ENCODE measurements around the gene NUDT10.

The NUDT10 gene

DNA sequence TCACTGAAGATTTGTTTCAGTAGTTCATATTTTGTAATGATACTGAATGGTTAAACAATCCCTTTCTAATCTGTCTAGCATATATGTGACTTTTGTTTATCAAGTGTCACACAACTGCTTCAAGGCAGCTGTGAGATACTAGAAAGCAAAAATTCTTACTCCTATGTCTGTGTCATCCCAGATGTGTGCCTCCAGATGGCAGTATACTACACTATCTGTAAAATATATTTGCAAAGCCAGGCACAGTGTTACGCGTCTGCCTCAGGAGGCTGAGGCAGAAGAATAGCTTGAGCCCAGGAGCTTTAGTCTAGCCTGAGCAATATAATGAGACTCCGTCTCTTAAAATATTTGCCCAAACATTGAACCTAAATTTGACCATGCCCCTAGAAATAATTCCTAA lies 4.0 kb downstream of the NUDT10 start:
- ChIA-PET POLR2A (no interaction called here), CTCF (interaction anchor here (1.2 to 2.3 kb wide), 5 partner anchors 12 to 171 kb away, joined by 3 to 10 read pairs (median 4); no protein-coding TSS in a partner anchor)
- no peak for DNase-seq (ENCODE audit: low read depth, low spot score)
- H3K4me3 ChIP-seq (ENCODE audit: low read depth, low read length), result no peak overlapping the region
- TF ChIP-seq CTCF (IDR thresholded peaks at IDR 0.05; ENCODE audit: insufficient read depth, low read length, missing control alignments), result peak; percentile 40

DNA sequence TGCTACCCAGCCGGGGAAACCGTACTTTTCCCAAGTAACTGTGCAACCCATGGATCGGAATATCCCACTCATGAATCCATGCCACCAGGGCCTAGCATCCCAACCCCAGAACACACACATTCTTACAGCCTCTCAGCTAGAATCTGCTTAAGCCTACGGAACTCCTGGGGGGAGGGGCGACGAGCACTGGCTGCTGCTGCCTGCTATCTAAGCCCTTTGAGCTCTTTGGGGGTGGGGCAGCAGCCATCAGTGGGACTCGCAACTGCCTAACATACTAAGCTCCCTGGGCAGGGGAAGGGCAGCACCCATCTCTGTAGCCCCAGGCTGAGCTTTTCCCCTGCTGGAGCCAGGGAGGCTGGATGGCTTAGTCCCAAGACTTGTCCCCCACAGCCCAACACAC lies 28.6 kb downstream of the NUDT10 start:
- DNase-seq (ENCODE audit: low read depth, low spot score), result no peak
- ChIA-PET POLR2A (no interaction called here), CTCF (no interaction called here)
- H3K4me3 ChIP-seq (ENCODE audit: low read depth, low read length), result no peak overlapping the region
- no peak for TF ChIP-seq CTCF (IDR thresholded peaks at IDR 0.05; ENCODE audit: insufficient read depth, low read length, missing control alignments)

- DNase-seq (ENCODE audit: low read depth, low spot score), result no peak
- POLR2A ChIA-PET, result no interaction called here
- CTCF ChIA-PET, result no interaction called here
- TF ChIP-seq CTCF (IDR thresholded peaks at IDR 0.05; ENCODE audit: insufficient read depth, low read length, missing control alignments), result no peak
- no peak overlapping the region for H3K4me3 ChIP-seq (ENCODE audit: low read depth, low read length)
These were observed 44.0 kb downstream of the NUDT10 start for GRCh38 chrX:51376672-51377071.
